H1 (cell line): ENCODE data around the gene FSTL4.

ENCODE experiments used
- CHD1 ChIP-seq: IDR thresholded peaks from 2 replicates; pipeline ENCODE4 v1.6.1; 2012; ENCODE audit warnings: low read depth, low read length, improper control_type of control experiment
- CHD2 ChIP-seq: IDR thresholded peaks from 2 replicates; pipeline ENCODE4 v1.6.1; 2012; ENCODE audit warnings: low read length, improper control_type of control experiment
- CREB1 ChIP-seq: IDR thresholded peaks from 2 replicates; pipeline ENCODE4 v1.6.1; 2012; ENCODE audit warnings: inconsistent platforms
- CTCF ChIP-seq, 3 experiments: IDR thresholded peaks; 1 replicate in 2 of 3; 2 replicates in 1 of 3; pipeline versions ENCODE4 v1.5.1 to v1.6.1; 2011; ENCODE audit warnings: low read length in 3 of 3, mild to moderate bottlenecking in 3 of 3, inconsistent platforms in 2 of 3, low read depth in 1 of 3, moderate library complexity in 1 of 3; ENCODE audit not compliant: insufficient read depth in 1 of 3; ENCODE audit errors: control extremely low read depth in 1 of 3
- EP300 ChIP-seq, 2 experiments: IDR thresholded peaks; 1 replicate in 1 of 2; 2 replicates in 1 of 2; pipeline ENCODE4 v1.6.1; 2011 to 2012; ENCODE audit warnings: low read depth in 2 of 2, low read length in 2 of 2, mild to moderate bottlenecking in 2 of 2, borderline replicate concordance in 1 of 2, inconsistent platforms in 1 of 2, moderate library complexity in 1 of 2
- JUN ChIP-seq: IDR thresholded peaks from 2 replicates; pipeline ENCODE4 v1.6.1; 2011; ENCODE audit warnings: low read depth, mild to moderate bottlenecking, improper control_type of control experiment, low read length
- MAFK ChIP-seq: IDR thresholded peaks from 2 replicates; pipeline ENCODE4 v1.6.1; 2012; ENCODE audit warnings: low read depth, mild to moderate bottlenecking, improper control_type of control experiment, low read length
- SRF ChIP-seq: IDR thresholded peaks from 2 replicates; pipeline ENCODE4 v1.6.1; 2011; ENCODE audit warnings: mild to moderate bottlenecking, low read depth, low read length, moderate library complexity

GRCh38 chr5:133431326-133431865, 180.9 kb downstream of the FSTL4 start:
- TF ChIP-seq EP300 (IDR thresholded peaks at IDR 0.05; ENCODE audit: borderline replicate concordance in 1 of 2, low read depth in 2 of 2, low read length in 2 of 2) (no peak), CTCF (IDR thresholded peaks at IDR 0.05; ENCODE audit: control extremely low read depth in 1 of 3, insufficient read depth in 1 of 3, low read depth in 1 of 3, low read length in 3 of 3) (no peak), CREB1 (no peak), CHD2 (no peak), JUN (no peak), CHD1 (no peak), SRF (no peak), MAFK (no peak)
